ENCODE results near the gene UBE2K. TPM values are rescaled to one million over a fixed set of nuclear protein-coding genes. Genes with fewer than 3 reads are reported as not detected.
"Not testable (repeated sequence)": the region's sequence is repeated elsewhere in the genome, so short reads cannot be mapped to it uniquely, and the experiment has no call there.

The UBE2K gene
- total RNA-seq, 4 donors from 2014 or later: 18.4 to 38.8 (median 26.1) TPM

GRCh38 chr4:39761005-39761667, 63.2 kb downstream of the UBE2K start:
- H3K4me3 ChIP-seq: no peak overlapping the region
- no peak overlapping the region for H3K27ac ChIP-seq
- no peaks in the 10 kb centered on the region for H3K4me1 ChIP-seq
- no peaks in the 10 kb centered on the region for H3K27me3 ChIP-seq
- DNase-seq: no peak
- H3K9me3 ChIP-seq: no peaks in the 10 kb centered on the region
- peaks cover 0 to 78% (median 0%) of the 10 kb centered on the region in 3 donors for H3K36me3 ChIP-seq
- TF ChIP-seq CTCF (IDR thresholded peaks at IDR 0.05) (no peak), POLR2A (IDR thresholded peaks at IDR 0.05) (no peak)

GRCh38 chr4:39763714-39764572, 66.0 kb downstream of the UBE2K start:
- DNase-seq: no peak
- TF ChIP-seq POLR2A (IDR thresholded peaks at IDR 0.05) (no peak), CTCF (IDR thresholded peaks at IDR 0.05) (no peak)
- Histone ChIP-seq H3K9me3 (no peaks in the 10 kb centered on the region), H3K4me1 (no peaks in the 10 kb centered on the region), H3K4me3 (no peak overlapping the region), H3K27me3 (no peaks in the 10 kb centered on the region), H3K36me3 (peaks cover 0 to 71% (median 0%) of the 10 kb centered on the region in 3 donors), H3K27ac (no peak overlapping the region)

GRCh38 chr4:39770005-39770404, 72.1 kb downstream of the UBE2K start:
- H3K36me3 ChIP-seq: peaks cover 0 to 53% (median 0%) of the 10 kb centered on the region in 3 donors
- no peaks in the 10 kb centered on the region for H3K9me3 ChIP-seq
- TF ChIP-seq CTCF (IDR thresholded peaks at IDR 0.05) (no peak), POLR2A (IDR thresholded peaks at IDR 0.05) (no peak)
- no peaks in the 10 kb centered on the region for H3K27me3 ChIP-seq
- no peaks in the 10 kb centered on the region for H3K4me1 ChIP-seq
- no peak overlapping the region for H3K27ac ChIP-seq
- no peak for DNase-seq
- no peak overlapping the region for H3K4me3 ChIP-seq

- Histone ChIP-seq H3K27me3 (no peaks in the 10 kb centered on the region), H3K4me3 (no peak overlapping the region), H3K9me3 (no peaks in the 10 kb centered on the region), H3K4me1 (no peaks in the 10 kb centered on the region), H3K36me3 (peaks cover 0 to 51% (median 0%) of the 10 kb centered on the region in 3 donors), H3K27ac (no peak overlapping the region)
- TF ChIP-seq CTCF (IDR thresholded peaks at IDR 0.05) (no peak), POLR2A (IDR thresholded peaks at IDR 0.05) (no peak)
- DNase-seq: no peak
Observed at GRCh38 chr4:39770471-39770870, 72.5 kb downstream of the UBE2K start.

GRCh38 chr4:39770969-39771724, 73.2 kb downstream of the UBE2K start:
- DNase-seq: no peak
- Histone ChIP-seq H3K27me3 (no peaks in the 10 kb centered on the region), H3K27ac (no peak overlapping the region), H3K36me3 (peaks cover 0 to 51% (median 0%) of the 10 kb centered on the region in 3 donors), H3K4me1 (no peaks in the 10 kb centered on the region), H3K9me3 (no peaks in the 10 kb centered on the region), H3K4me3 (no peak overlapping the region)
- TF ChIP-seq CTCF (IDR thresholded peaks at IDR 0.05) (no peak), POLR2A (IDR thresholded peaks at IDR 0.05) (no peak)

GRCh38 chr4:39781988-39782387, 84.1 kb downstream of the UBE2K start:
- not testable (repeated sequence) for H3K27me3 ChIP-seq, H3K9me3 ChIP-seq, H3K4me1 ChIP-seq, H3K4me3 ChIP-seq, DNase-seq, H3K27ac ChIP-seq
- peaks cover 0 to 25% (median 0%) of the 10 kb centered on the region in 3 donors for H3K36me3 ChIP-seq

Data from Peyer's patch (tissue), 4 donors.